ENCODE data around the gene AGTRAP.

The AGTRAP gene

GRCh38 chr1:11693024-11693590 lies 42.8 kb upstream of the AGTRAP start:
- TF ChIP-seq CTCF (IDR thresholded peaks at IDR 0.05; ENCODE audit: borderline replicate concordance, control extremely low read depth, extremely low read depth, insufficient read depth, missing control alignments) = no peak
- no peak for DNase-seq (ENCODE audit: low spot score)
- in situ Hi-C loops (cut with MboI; ENCODE audit: low sequenced_read_pairs, unreplicated experiment) = no loop called here

- no peak for DNase-seq (ENCODE audit: low spot score)
- no peak for TF ChIP-seq CTCF (IDR thresholded peaks at IDR 0.05; ENCODE audit: borderline replicate concordance, control extremely low read depth, extremely low read depth, insufficient read depth, missing control alignments)
- in situ Hi-C loops (cut with MboI; ENCODE audit: low sequenced_read_pairs, unreplicated experiment) = no loop called here
These were observed 42.0 kb upstream of the AGTRAP start for GRCh38 chr1:11693917-11694316.

- in situ Hi-C loops (cut with MboI; ENCODE audit: low sequenced_read_pairs, unreplicated experiment) = no loop called here
These were observed 40.1 kb upstream of the AGTRAP start for GRCh38 chr1:11695861-11696260.

GRCh38 chr1:11697188-11697892 lies 38.6 kb upstream of the AGTRAP start:
- in situ Hi-C loops (cut with MboI; ENCODE audit: low sequenced_read_pairs, unreplicated experiment) = no loop called here
- DNase-seq (ENCODE audit: low spot score) = no peak
- TF ChIP-seq CTCF (IDR thresholded peaks at IDR 0.05; ENCODE audit: borderline replicate concordance, control extremely low read depth, extremely low read depth, insufficient read depth, missing control alignments) = no peak

More at GRCh38 chr1:11695861-11696260, 40.1 kb upstream of the AGTRAP start:
- DNase-seq (ENCODE audit: low spot score) = no peak
- TF ChIP-seq CTCF (IDR thresholded peaks at IDR 0.05; ENCODE audit: borderline replicate concordance, control extremely low read depth, extremely low read depth, insufficient read depth, missing control alignments) = no peak

- DNase-seq (ENCODE audit: low spot score) = no peak
- in situ Hi-C loops (cut with MboI; ENCODE audit: low sequenced_read_pairs, unreplicated experiment) = no loop called here
- no peak for TF ChIP-seq CTCF (IDR thresholded peaks at IDR 0.05; ENCODE audit: borderline replicate concordance, control extremely low read depth, extremely low read depth, insufficient read depth, missing control alignments)
These were observed 38.1 kb upstream of the AGTRAP start for GRCh38 chr1:11697893-11698210.

- in situ Hi-C loops (cut with MboI; ENCODE audit: low sequenced_read_pairs, unreplicated experiment) = no loop called here
- TF ChIP-seq CTCF (IDR thresholded peaks at IDR 0.05; ENCODE audit: borderline replicate concordance, control extremely low read depth, extremely low read depth, insufficient read depth, missing control alignments) = no peak
- no peak for DNase-seq (ENCODE audit: low spot score)
These were observed 35.1 kb upstream of the AGTRAP start for GRCh38 chr1:11700601-11701467.

Measured in GM13976 (cell line).